GM18499 (cell line): ENCODE measurements around the gene ONECUT3.

Experiments used
- ATAC-seq: cut with Tn5 transposase; IDR thresholded peaks from one replicate; pipeline ENCODE4 v1.9.1; 2021; ENCODE audit warnings: moderate number of reproducible peaks; ENCODE audit not compliant: insufficient read depth, unreplicated experiment

ONECUT3 gene

DNA sequence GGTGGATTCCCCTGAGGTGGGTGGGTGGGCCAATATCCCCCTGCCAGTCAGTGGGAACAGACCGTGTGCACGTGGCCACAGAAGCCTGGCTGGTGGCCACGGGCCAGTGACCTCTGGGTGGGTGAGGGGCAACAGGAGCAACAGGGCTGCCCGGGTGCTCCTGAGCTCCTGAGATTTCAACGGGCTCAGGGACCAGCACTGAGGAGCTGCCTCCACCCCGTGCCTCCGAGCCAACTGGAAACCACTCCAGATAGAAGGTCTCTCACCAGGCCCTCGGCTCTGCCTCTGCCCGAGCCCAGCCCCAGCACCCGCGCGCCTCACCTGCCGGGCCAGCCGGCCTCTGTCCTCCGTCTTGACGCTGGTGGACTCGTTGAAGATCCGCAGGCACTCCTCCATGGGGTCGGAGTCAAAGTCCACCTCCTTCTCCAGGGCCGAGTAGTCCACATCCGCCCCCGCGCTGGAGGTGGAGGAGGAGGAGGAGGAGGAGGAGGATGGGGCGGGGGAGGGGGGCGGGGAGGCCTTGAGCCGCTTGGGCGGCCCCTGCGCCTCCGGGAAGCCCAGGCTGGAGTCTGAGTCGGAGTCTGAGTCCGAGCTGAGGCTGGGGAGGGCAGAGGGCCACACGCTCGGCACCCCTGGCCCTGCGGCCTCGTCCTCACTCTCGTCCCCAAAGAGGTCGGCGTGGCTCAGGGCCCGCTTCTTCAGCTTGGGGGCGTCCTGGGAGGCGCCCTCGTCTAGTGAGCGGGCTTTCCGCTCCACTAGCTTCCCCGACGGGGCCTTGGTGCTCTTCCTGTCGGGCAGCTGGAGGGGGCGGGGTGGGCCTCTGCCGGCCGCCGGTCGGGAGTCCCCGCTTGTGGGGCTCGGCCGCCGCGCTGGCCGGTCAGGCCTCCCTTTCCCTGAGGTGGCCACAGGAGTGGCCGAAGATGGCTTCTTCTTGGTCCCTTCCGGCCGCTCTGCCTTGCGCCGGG, 73.5 kb downstream of the ONECUT3 start:
- no peak for ATAC-seq

DNA sequence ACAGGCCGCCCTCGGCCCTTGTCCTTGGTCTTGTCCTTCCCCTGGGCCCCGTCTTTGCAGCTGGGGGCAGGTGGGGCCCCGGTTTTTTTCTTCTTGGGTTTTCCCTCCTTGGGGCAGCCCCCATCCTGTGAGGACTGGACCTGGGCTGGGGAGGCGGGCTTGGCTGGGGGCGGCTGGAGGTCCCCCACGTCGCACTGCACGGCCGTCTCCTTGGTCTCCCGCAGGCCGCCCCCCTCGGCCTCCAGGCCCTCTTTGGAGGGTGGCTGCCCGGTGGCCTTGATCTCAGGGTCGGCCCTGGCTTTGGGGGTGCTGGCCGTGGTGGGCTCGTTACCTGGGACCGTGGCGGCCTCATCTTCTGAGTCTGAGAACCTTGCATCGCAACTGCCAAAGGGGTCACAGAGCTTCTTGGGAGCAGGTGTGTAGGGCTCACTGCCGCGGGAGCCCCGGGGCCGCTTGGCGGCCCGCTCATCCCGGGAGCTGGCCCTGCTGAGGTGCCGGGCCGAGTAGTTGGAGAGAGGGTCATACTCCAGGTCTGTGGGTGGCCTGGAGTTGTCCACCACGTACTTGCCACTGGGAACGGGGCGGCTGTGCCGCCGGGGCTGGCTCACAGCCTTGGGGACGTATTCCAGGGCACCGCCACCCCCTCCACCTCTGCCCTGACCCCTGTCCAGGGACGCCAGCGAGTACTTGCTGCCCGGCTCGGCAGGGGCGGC, 74.4 kb downstream of the ONECUT3 start:
- ATAC-seq = no peak

DNA sequence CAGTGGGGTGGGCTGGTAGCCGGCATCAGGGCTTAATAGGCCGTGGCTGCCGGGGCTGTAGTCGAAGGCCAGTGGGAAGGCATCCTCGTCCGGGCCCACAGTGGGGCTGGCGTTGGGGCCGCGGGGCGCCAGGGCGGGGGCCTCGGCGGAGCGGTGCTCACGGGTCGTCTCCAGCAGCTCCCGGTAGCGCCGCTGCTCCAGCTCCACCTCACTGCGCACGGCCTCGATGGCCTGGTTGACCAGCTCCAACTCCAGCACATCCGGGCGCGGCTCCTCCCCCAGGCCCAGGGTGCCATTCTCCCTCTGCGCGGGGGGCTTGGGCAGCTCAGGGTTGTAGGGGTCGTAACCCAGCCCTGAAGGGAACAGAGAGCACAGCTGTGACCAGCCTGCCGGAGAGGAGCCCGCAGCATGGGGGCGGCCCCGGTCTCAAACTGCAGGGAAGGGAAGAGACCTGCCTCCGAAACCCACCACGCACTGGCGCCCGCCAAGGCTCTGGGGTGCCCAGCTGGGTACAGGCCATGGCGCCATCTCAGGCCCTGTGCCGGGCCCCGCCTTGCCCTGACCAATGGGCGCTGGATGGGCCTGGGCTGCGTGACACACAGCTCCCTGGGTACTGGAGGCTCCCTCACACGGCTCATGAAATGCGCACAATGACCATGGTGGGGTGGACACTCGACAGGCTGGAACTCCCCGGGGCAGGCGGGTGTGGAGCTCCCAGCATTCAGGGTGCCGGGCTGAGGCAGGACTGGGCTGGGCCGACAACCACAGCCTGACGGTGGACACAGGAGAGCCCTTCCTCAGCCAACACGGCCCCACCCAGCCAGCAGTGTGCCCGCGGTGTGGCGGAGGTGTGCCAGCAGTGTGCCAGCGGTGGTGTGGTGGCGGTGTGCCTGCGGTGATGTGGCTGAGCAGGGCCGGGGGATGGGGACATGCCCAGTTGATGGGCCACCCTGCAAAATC, 75.3 kb downstream of the ONECUT3 start:
- ATAC-seq = no peak

DNA sequence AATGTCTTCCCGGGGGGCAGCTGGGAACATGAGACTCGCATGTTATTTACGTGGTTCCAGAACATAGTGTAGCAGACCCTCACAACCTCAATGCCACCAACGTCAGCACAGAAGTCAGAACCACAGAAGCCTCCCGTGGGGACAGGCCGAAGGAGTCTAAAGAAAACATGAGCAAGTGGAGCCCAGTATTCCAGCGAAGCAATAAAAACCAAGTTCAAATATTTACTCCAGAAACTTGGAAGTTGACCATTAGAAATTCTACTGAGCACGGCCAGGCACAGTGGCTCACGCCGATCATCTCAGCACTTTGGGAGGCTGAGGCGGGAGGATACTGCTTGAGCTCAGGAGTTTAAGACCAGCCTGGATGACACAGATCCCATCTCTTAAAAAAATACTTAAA, 76.7 kb downstream of the ONECUT3 start:
- no peak for ATAC-seq

DNA sequence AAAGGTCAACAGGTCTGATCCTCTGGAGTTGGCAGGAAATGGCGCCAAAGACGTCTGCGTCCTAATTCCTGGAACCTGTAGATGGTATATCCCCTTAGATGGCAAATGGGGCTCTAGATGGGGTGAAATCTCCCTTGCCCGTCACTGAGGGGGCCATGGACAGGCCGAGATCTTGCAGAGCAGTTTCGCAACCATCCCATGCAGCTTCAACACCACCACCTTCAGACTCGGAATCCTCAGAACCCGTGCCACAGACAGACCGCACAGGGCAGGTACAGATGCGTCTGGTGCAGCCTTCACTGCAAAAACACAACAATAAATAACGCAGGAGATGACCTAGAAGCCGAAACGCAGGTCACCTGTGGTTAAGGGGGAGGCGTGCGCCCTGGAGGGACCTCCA, 77.3 kb downstream of the ONECUT3 start:
- no peak for ATAC-seq
